ENCODE data around the gene GDF10.

The GDF10 gene

DNA sequence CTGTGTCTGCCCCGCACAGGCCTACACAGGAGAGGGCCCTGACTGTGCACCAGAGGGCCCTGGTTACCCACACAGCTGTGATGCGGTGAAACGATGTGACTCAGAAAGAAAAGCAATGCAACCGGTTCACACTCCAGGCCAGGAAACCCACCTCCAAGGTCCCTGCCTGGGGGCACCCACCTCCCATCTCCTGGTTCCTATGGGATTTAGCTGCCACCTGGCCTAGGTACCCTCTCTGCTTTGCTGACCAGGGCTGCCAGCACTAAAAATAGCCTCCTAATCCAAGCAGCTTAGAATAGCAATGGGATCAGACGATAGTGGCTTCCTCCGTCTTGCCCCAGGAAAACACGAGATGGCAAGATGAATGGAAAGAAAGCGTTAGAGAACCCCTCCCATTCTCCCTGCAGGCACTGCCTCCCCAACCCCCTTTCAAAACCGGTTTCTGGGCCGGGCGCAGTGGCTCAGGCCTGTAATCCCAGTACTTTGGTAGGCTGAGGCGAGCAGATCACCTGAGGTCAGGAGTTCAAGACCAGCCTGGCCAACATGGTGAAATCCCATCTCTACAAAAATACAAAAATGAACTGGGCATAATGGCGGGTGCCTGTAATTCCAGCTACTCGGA lies 60.5 kb downstream of the GDF10 start:
- intact Hi-C loops (cut with DNase I; ENCODE audit: low total_unique reads), result no loop called here
- no peaks in the 10 kb centered on the region for H3K36me3 ChIP-seq
- H3K27me3 ChIP-seq, result no peaks in the 10 kb centered on the region
- peaks cover 0 to 5% (median 0%) of the 10 kb centered on the region in 4 donors for H3K4me1 ChIP-seq
- H3K4me3 ChIP-seq, result no peak overlapping the region
- TF ChIP-seq, protein P1, sequence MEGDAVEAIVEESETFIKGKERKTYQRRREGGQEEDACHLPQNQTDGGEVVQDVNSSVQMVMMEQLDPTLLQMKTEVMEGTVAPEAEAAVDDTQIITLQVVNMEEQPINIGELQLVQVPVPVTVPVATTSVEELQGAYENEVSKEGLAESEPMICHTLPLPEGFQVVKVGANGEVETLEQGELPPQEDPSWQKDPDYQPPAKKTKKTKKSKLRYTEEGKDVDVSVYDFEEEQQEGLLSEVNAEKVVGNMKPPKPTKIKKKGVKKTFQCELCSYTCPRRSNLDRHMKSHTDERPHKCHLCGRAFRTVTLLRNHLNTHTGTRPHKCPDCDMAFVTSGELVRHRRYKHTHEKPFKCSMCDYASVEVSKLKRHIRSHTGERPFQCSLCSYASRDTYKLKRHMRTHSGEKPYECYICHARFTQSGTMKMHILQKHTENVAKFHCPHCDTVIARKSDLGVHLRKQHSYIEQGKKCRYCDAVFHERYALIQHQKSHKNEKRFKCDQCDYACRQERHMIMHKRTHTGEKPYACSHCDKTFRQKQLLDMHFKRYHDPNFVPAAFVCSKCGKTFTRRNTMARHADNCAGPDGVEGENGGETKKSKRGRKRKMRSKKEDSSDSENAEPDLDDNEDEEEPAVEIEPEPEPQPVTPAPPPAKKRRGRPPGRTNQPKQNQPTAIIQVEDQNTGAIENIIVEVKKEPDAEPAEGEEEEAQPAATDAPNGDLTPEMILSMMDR (IDR thresholded peaks at IDR 0.05), result no peak
- H3K9me3 ChIP-seq, result no peaks in the 10 kb centered on the region
- DNase-seq, result peak in 1 of 2 donors; percentile 43
- H3K27ac ChIP-seq, result no peak overlapping the region

GRCh38 chr10:47361293-47361692 lies 61.3 kb downstream of the GDF10 start:
- Histone ChIP-seq H3K27ac (no peak overlapping the region), H3K27me3 (no peaks in the 10 kb centered on the region), H3K9me3 (no peaks in the 10 kb centered on the region), H3K4me3 (no peak overlapping the region), H3K4me1 (peaks cover 0 to 5% (median 0%) of the 10 kb centered on the region in 4 donors), H3K36me3 (no peaks in the 10 kb centered on the region)
- intact Hi-C loops (cut with DNase I; ENCODE audit: low total_unique reads), result no loop called here
- peak in 1 of 2 donors; percentile 48 for DNase-seq
- TF ChIP-seq, protein P1 (IDR thresholded peaks at IDR 0.05), result peak; percentile 46 to 70

GRCh38 chr10:47362199-47362598 lies 62.2 kb downstream of the GDF10 start:
- intact Hi-C loops (cut with DNase I; ENCODE audit: low total_unique reads), result no loop called here
- TF ChIP-seq, protein P1 (IDR thresholded peaks at IDR 0.05), result no peak
- peak in 1 of 2 donors; percentile 3 for DNase-seq

More at GRCh38 chr10:47362199-47362598, 62.2 kb downstream of the GDF10 start:
- Histone ChIP-seq H3K4me1 (peaks cover 0 to 5% (median 0%) of the 10 kb centered on the region in 4 donors), H3K27me3 (no peaks in the 10 kb centered on the region), H3K27ac (no peak overlapping the region), H3K9me3 (no peaks in the 10 kb centered on the region), H3K36me3 (no peaks in the 10 kb centered on the region), H3K4me3 (no peak overlapping the region)
